Measurements from ENCODE around the gene C1orf35.

- TF ChIP-seq CBX8 (IDR thresholded peaks at IDR 0.05; ENCODE audit: borderline replicate concordance, low read depth, low read length) (no peak), CTCF (IDR thresholded peaks at IDR 0.05; ENCODE audit: control extremely low read depth in 1 of 3, insufficient read depth in 1 of 3, low read depth in 1 of 3, low read length in 3 of 3) (no peak), POLR2AphosphoS5 (IDR thresholded peaks at IDR 0.05; ENCODE audit: low read depth, low read length) (no peak)
Measured at GRCh38 chr1:228112617-228113016, 9.5 kb upstream of the C1orf35 start.
